GM23248 (cell line): ENCODE measurements around the gene ZBP1. TPM values are rescaled to one million over a fixed set of nuclear protein-coding genes. Genes with fewer than 3 reads are reported as not detected.

Experiments
- DNase-seq: peaks from one replicate; pipeline ENCODE4 v3.0.0-alpha.2; 2015
- H2AFZ ChIP-seq: fragments of 200-600 bp; sonication (generic); 2 replicates; pipeline ENCODE4 v1.6.1; 2016; ENCODE audit warnings: antibody characterized with exemption
- H3F3A ChIP-seq: fragments of 200-600 bp; sonication (generic); 2 replicates; pipeline ENCODE4 v1.6.1; 2016; ENCODE audit warnings: mild to moderate bottlenecking, antibody characterized with exemption, mixed run types; ENCODE audit not compliant: insufficient read depth
- H3K27ac ChIP-seq: fragments of 200-600 bp; sonication (generic); 2 replicates; pipeline ENCODE4 v1.5.1; 2016; ENCODE audit warnings: mild to moderate bottlenecking
- H3K27me3 ChIP-seq: fragments of 200-600 bp; sonication (generic); replicated peaks from 2 replicates; pipeline ENCODE4 v1.6.1; 2016; ENCODE audit warnings: mild to moderate bottlenecking; ENCODE audit not compliant: insufficient read depth
- H3K36me3 ChIP-seq: fragments of 200-600 bp; sonication (generic); 2 replicates; pipeline ENCODE4 v1.6.1; 2016; ENCODE audit warnings: low read depth, mild to moderate bottlenecking
- H3K4me1 ChIP-seq: fragments of 200-600 bp; sonication (generic); 2 replicates; pipeline ENCODE4 v1.6.1; 2016; ENCODE audit warnings: mild to moderate bottlenecking; ENCODE audit not compliant: insufficient read depth
- H3K4me2 ChIP-seq: fragments of 200-600 bp; sonication (generic); one replicate; pipeline ENCODE4 v1.6.1; 2016; ENCODE audit warnings: mild to moderate bottlenecking; ENCODE audit not compliant: unreplicated experiment
- H3K4me3 ChIP-seq: fragments of 200-600 bp; sonication (generic); 2 replicates; pipeline ENCODE4 v1.5.1; 2016; ENCODE audit warnings: mild to moderate bottlenecking
- H3K79me2 ChIP-seq: fragments of 200-600 bp; sonication (generic); 2 replicates; pipeline ENCODE4 v1.6.1; 2016; ENCODE audit warnings: mild to moderate bottlenecking; ENCODE audit not compliant: insufficient read depth
- H3K9ac ChIP-seq: fragments of 200-600 bp; sonication (generic); 2 replicates; pipeline ENCODE4 v1.6.1; 2016; ENCODE audit warnings: mild to moderate bottlenecking
- H3K9me2 ChIP-seq: fragments of 200-600 bp; sonication (generic); 2 replicates; pipeline ENCODE4 v1.6.1; 2016; ENCODE audit warnings: mixed run types, mild to moderate bottlenecking, moderate library complexity; ENCODE audit not compliant: insufficient read depth
- H3K9me3 ChIP-seq: fragments of 200-600 bp; sonication (generic); one replicate; pipeline ENCODE4 v1.6.1; 2017; ENCODE audit warnings: low read depth
- H4K20me1 ChIP-seq: fragments of 200-600 bp; sonication (generic); 2 replicates; pipeline ENCODE4 v1.6.0; 2016; ENCODE audit not compliant: insufficient read depth
- EZH2 ChIP-seq: fragments of 200-600 bp; sonication (generic); IDR thresholded peaks from 2 replicates; pipeline ENCODE4 v1.6.1; 2018; ENCODE audit warnings: antibody characterized with exemption, mild to moderate bottlenecking; ENCODE audit not compliant: insufficient read depth, poor library complexity, severe bottlenecking
- EZH2phosphoT487 ChIP-seq: fragments of 200-600 bp; sonication (generic); IDR thresholded peaks from 2 replicates; pipeline ENCODE4 v1.6.1; 2018; ENCODE audit warnings: antibody characterized with exemption, moderate library complexity, mild to moderate bottlenecking, low read depth; ENCODE audit not compliant: insufficient read depth
- WGBS, 2 experiments: methylation state at CpG; one replicate each; pipeline ENCODE4 v1.1.6; 2015 to 2017; ENCODE audit warnings: low lambda C conversion rate in 2 of 2, low coverage in 1 of 2; ENCODE audit errors: missing lambda C conversion rate in 2 of 2; 5-methylcytosine and 5-hydroxymethylcytosine counted together
- in situ Hi-C: fragments of 300-500 bp; cut with MboI; formaldehyde crosslinking; loops from 2 replicates; pipeline ENCODE4 v1.15.0; 2020
- polyA plus RNA-seq: library from polyadenylated mRNA; unstranded; fragments of >200 nt; fragmentation: Nextera tagmentation; extraction: Ambion mirVana; gene quantifications from 2 replicates; pipeline ENCODE4 v1.2.1, GENCODE V29; 2016
- total RNA-seq: library from RNA; depleted of rRNA; stranded (reverse); fragments of >200 nt; shearing (Covaris generic); gene quantifications from 2 replicates; pipeline ENCODE4 v1.2.3, GENCODE V29; 2014; rRNA removed

Gene ZBP1, protein sequence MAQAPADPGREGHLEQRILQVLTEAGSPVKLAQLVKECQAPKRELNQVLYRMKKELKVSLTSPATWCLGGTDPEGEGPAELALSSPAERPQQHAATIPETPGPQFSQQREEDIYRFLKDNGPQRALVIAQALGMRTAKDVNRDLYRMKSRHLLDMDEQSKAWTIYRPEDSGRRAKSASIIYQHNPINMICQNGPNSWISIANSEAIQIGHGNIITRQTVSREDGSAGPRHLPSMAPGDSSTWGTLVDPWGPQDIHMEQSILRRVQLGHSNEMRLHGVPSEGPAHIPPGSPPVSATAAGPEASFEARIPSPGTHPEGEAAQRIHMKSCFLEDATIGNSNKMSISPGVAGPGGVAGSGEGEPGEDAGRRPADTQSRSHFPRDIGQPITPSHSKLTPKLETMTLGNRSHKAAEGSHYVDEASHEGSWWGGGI
- total RNA-seq (not detected in 2 replicates), polyA plus RNA-seq (not detected in 2 replicates)

DNA sequence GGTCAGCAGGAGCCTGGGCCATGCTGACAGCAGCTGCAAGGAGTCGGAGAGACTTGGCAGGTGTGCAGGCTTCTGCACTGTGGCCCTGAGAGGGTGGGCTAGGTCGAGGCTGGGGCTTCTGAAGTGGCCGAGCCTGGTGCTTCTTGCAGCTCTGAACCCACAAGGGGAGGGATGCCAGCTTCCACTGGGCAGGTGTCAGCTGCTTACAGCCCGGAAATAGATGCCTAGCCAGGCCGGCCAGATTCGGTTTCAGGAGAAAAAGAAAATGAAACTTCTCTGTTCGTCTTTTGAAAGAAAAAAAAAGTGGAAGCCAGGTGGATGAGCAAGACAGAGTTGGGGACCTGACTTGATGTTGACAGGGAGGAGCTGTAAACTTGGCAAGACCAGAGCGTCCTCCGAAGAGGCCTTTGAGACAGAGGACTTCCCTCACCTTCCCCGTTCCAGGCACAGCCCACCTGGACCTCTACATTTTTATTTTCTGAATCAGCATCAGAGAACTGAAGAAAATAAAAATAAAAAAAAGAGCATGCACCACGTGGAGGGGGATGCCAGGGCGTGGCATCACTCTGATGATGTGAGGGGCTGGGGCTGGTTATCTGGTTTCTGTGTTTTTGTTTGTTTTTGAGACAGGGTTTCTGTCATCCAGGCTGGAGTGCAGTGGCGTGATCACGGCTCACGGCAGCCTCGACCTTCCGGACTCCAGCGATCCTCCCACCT lies at the start of gene ZBP1:
ZBP1 (minus strand) TSS at position 153 of the 717 bp plus-strand sequence; CDS start at position 22, 131 bp downstream.
- Histone ChIP-seq H3K27me3 (no peaks in the 10 kb centered on the region), H3F3A (no peaks in the 10 kb centered on the region), H3K36me3 (no peaks in the 10 kb centered on the region), H3K4me2 (no peak within 1 kb of the TSS), H3K9ac (no peak within 1 kb of the TSS), H3K4me3 (no peak within 1 kb of the TSS), H3K79me2 (no peaks in the 10 kb centered on the region), H3K9me2 (no peaks in the 10 kb centered on the region), H3K27ac (no peak within 1 kb of the TSS), H3K9me3 (no peaks in the 10 kb centered on the region), H2AFZ (no peak within 1 kb of the TSS), H3K4me1 (peaks cover 7% of the 10 kb centered on the region; the same call in 1 of the 2 replicates), H4K20me1 (no peaks in the 10 kb centered on the region)
- in situ Hi-C loops: no loop called here
- DNase-seq: no peak
- WGBS, 2 experiments: 86% methylated on average over 18 of the region's 18 CpGs
- TF ChIP-seq EZH2phosphoT487: no peak
- no peak for TF ChIP-seq EZH2

DNA sequence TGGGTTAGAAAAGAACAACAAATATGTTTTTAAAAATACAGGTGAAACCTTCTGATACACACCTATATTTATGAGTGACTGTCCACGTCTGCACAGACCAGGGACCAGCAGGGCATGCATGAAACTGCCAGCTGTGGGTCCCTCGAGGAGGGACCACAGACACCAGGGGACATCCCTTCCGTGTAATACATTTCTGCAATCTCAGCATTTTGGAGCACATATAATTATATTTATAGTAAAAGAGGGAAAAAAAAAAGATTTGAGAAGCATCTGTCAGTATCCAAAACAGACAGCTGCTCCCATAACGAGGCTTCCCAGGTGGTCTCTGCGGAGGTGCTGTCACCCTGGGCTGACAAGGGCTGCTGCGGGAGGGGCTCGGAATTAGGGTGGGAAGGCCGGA lies 49.4 kb upstream of the ZBP1 start:
- no peak overlapping the region for H3K4me3 ChIP-seq
- in situ Hi-C loops: no loop called here

DNA sequence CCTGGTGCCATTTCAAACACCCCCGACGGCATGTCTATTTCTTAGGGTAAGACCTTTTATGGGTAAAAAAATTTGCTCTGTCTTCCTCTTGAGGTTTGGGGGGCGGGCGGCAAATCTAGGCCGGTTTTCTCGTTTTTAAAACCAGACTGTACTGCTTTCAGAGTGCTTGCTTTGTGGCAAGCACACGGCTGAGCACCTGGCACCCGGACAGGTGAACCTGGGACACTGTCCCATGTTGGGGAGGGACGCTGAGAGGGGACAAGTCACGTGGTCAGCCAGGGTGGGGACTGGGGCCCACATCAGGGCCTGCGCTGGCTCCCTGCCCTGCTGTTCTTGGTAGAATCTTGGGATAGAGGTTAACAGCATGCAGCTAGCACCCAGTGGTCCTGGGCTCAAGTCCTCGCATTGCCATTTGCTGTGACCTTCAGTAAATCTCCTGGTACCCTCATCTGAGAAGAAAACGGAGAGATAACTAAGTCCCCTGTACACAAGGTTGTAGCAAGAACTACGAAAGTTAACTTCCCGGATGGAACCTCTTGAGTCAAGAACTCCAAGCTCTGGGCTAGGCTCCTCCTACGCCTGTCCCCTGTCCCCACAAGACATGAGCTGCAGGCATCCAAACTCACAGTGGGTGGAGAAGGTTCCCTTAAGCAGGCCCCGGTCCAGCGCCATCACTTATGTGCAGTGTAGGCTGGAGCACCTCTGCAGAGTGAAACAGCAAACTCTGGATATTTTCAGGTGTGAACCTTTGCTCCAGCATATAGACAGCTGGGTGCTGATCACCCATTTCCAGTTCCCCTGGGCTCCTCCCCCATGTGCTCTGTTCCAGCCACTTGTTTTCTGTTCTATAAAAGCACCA lies 47.9 kb upstream of the ZBP1 start:
- Histone ChIP-seq H3F3A (no peaks in the 10 kb centered on the region), H3K9me3 (no peaks in the 10 kb centered on the region), H3K27ac (no peak overlapping the region), H2AFZ (no peak overlapping the region), H3K27me3 (no peaks in the 10 kb centered on the region), H3K79me2 (peaks cover 95% of the 10 kb centered on the region), H3K9me2 (no peaks in the 10 kb centered on the region), H3K4me1 (no peaks in the 10 kb centered on the region), H3K4me3 (no peak overlapping the region), H4K20me1 (no peaks in the 10 kb centered on the region), H3K9ac (no peak overlapping the region), H3K36me3 (no peaks in the 10 kb centered on the region), H3K4me2 (no peak overlapping the region)
- TF ChIP-seq EZH2 (no peak), EZH2phosphoT487 (no peak)
- in situ Hi-C loops: no loop called here
- DNase-seq: no peak
- 91 to 93% methylated on average over 18 of the region's 18 CpGs for WGBS, 2 experiments

More for the DNA sequence above, 49.4 kb upstream of the ZBP1 start:
- no peaks in the 10 kb centered on the region for H3K36me3 ChIP-seq
- H4K20me1 ChIP-seq: no peaks in the 10 kb centered on the region
- WGBS, 2 experiments: 91 to 92% methylated on average over 8 of the region's 8 CpGs
- H3K27ac ChIP-seq: no peak overlapping the region
- DNase-seq: no peak
- H3K9ac ChIP-seq: no peak overlapping the region
- no peak overlapping the region for H2AFZ ChIP-seq
- peaks cover 95% of the 10 kb centered on the region for H3K79me2 ChIP-seq
- no peak for TF ChIP-seq EZH2
- TF ChIP-seq EZH2phosphoT487: no peak
- no peaks in the 10 kb centered on the region for H3K9me2 ChIP-seq
- no peaks in the 10 kb centered on the region for H3K4me1 ChIP-seq
- no peaks in the 10 kb centered on the region for H3K27me3 ChIP-seq
- no peaks in the 10 kb centered on the region for H3F3A ChIP-seq
- H3K4me2 ChIP-seq: no peak overlapping the region
- no peaks in the 10 kb centered on the region for H3K9me3 ChIP-seq

DNA sequence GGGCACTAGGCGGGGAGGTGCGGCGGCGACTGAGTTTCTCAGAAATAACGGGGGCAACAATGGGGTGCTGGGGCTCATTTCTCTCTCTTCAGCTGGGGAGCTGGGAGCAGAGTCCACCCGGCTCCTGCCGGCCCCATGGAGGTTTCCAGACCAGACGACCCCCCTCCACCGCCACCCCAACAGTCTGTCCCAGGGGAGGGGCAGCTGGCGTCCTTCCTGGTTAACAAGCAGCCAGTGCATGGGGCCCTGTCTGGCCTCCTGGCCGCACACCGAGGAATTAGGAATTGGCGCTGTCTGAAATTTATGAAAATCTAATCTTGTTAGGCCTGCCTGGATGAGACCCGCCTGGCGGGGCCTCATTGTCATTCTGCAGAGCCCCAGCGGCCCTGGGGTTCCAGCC lies 47.2 kb upstream of the ZBP1 start:
- H3K9me3 ChIP-seq: no peaks in the 10 kb centered on the region
- H3K27me3 ChIP-seq: no peaks in the 10 kb centered on the region
- no peaks in the 10 kb centered on the region for H3K9me2 ChIP-seq
- H4K20me1 ChIP-seq: no peaks in the 10 kb centered on the region
- TF ChIP-seq EZH2 (no peak), EZH2phosphoT487 (no peak)
- H3K36me3 ChIP-seq: no peaks in the 10 kb centered on the region
- DNase-seq: no peak
- no peak overlapping the region for H3K27ac ChIP-seq
- no peak overlapping the region for H3K4me3 ChIP-seq
- H2AFZ ChIP-seq: no peak overlapping the region
- no peaks in the 10 kb centered on the region for H3K4me1 ChIP-seq
- whole genome bisulfite sequencing, 2 experiments: 87 to 90% methylated on average over 15 to 16 of the region's 16 CpGs
- no peak overlapping the region for H3K4me2 ChIP-seq
- in situ Hi-C loops: no loop called here
- no peaks in the 10 kb centered on the region for H3F3A ChIP-seq
- peaks cover 92% of the 10 kb centered on the region for H3K79me2 ChIP-seq
- no peak overlapping the region for H3K9ac ChIP-seq
